Rectal smooth muscle tissue (tissue), 1 donor: Measurements from ENCODE around the gene EXPH5.
"Not testable (repeated sequence)": the region's sequence is repeated elsewhere in the genome, so short reads cannot be mapped to it uniquely, and the experiment has no call there.

ENCODE experiments used
- H3K27ac ChIP-seq: one replicate; pipeline ENCODE4 v1.7.0; 2013; ENCODE audit warnings: low read depth, low read length, inconsistent platforms
- H3K27me3 ChIP-seq: one replicate; pipeline ENCODE4 v1.7.0; 2013; ENCODE audit warnings: low read length; ENCODE audit not compliant: control insufficient read depth, insufficient read depth
- H3K36me3 ChIP-seq: one replicate; pipeline ENCODE4 v1.7.0; 2013; ENCODE audit warnings: low read length; ENCODE audit not compliant: control insufficient read depth, insufficient read depth
- H3K4me1 ChIP-seq: one replicate; pipeline ENCODE4 v1.7.0; 2013; ENCODE audit warnings: low read length; ENCODE audit not compliant: control insufficient read depth, insufficient read depth
- H3K4me3 ChIP-seq: one replicate; pipeline ENCODE4 v1.7.0; 2013; ENCODE audit warnings: low read length
- H3K9ac ChIP-seq: one replicate; pipeline ENCODE4 v1.7.0; 2013; ENCODE audit warnings: low read length

EXPH5 gene

DNA sequence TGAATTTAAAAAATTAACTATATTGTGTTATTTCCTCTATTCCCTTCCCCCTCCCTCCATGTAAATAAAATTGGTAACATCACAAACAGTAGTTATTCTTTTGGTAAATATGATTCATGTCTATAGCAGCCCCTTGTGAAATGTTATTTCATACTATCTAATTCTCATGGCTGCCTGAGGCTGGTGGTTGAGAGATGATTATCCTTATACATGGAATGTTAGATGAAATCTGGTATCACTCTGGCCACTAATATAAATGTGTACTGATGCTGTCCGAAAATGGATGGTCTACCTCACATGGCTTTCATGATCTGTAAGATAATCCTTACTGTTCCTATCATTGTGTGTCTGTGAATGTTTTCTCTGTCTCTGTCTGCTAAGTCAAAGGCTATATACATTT lies 25.0 kb upstream of the EXPH5 start:
- H3K9ac ChIP-seq: no peak overlapping the region
- no peaks in the 10 kb centered on the region for H3K27me3 ChIP-seq
- H3K4me1 ChIP-seq: no peaks in the 10 kb centered on the region
- H3K4me3 ChIP-seq: no peak overlapping the region
- no peak overlapping the region for H3K27ac ChIP-seq
- H3K36me3 ChIP-seq: no peaks in the 10 kb centered on the region

DNA sequence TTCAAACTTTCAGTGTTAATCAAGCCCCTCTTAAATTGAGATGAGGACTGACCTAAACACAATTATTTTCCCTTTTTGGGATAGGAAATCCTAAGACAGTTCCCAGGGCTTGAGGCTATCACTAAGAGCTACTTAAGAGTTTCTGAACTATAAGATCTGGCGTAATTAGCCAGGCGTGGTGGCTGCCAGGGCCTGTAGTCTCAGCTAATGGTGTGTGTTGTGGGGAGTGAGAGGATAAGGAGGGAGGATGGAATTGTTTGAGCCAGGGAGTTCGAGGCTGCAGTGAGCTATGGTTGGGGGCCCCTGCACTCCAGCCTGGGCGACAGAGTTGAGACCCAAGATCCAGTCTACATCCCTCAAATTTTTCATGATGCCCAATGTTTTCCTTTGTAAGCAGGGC lies 23.5 kb upstream of the EXPH5 start:
- H3K4me3 ChIP-seq: no peak overlapping the region
- H3K27me3 ChIP-seq: no peaks in the 10 kb centered on the region
- no peaks in the 10 kb centered on the region for H3K4me1 ChIP-seq
- no peak overlapping the region for H3K9ac ChIP-seq
- no peak overlapping the region for H3K27ac ChIP-seq
- no peaks in the 10 kb centered on the region for H3K36me3 ChIP-seq

DNA sequence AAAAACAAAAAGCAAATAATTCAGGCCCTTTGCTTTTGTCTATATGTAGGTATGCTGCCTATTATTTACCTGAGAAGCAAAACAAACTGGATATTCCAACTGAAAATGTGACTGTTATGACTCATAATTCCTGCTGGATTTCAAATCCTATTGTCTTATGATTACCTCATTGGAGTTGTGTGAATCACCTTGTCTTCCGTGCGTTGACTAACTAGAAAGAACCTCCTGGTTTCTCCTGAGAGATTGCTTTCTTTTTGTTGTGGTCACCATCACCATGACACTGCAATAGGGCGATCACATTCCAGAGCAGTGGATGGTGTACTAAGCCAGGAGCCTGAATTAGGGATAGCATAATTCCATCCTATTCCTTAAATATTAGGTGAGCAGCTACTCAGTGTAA lies 23.0 kb upstream of the EXPH5 start:
- Histone ChIP-seq H3K27ac (no peak overlapping the region), H3K4me1 (no peaks in the 10 kb centered on the region), H3K36me3 (no peaks in the 10 kb centered on the region), H3K4me3 (no peak overlapping the region), H3K27me3 (no peaks in the 10 kb centered on the region), H3K9ac (no peak overlapping the region)

DNA sequence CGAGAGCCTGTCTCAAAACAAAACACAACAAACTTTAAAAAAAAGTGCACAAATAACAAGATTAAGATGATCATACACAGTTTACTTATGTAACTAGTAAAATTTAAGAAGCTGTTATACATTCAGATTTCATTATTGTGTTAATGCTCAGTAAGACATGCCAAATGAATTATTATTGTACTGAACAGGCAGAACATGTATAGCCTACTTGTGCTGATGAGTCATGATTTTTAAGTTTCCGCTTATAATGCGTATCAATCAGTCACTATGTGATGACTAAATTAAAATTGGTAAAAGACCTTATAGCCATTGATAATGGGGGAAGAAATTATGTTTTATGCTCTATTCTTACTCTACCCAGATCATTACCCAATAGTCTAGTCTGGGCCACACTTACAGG lies 20.5 kb upstream of the EXPH5 start:
- Histone ChIP-seq H3K27ac (no peak overlapping the region), H3K4me1 (no peaks in the 10 kb centered on the region), H3K27me3 (no peaks in the 10 kb centered on the region)

DNA sequence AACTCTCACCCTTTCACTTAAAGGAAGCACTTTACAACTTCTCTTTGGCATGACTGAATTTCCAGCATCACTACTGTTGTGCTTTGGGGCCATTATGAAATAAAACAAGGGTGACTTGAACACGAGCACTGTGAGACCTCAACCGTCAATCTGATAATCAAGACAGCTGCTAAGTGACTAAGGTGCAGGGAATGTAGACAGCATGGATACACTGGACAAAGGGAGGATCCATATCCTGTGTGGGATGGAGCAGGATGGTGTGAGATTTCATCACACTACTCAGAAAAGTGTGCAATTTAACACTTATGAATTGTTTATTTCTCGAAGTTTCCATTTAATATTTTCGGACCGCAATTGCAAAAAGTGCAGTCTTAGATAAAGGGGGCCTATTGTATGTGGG lies 16.1 kb upstream of the EXPH5 start:
- H3K4me1 ChIP-seq: no peaks in the 10 kb centered on the region
- H3K9ac ChIP-seq: no peak overlapping the region
- no peak overlapping the region for H3K27ac ChIP-seq
- H3K27me3 ChIP-seq: no peaks in the 10 kb centered on the region
- H3K36me3 ChIP-seq: no peaks in the 10 kb centered on the region
- H3K4me3 ChIP-seq: no peak overlapping the region

More for the DNA sequence above, 20.5 kb upstream of the EXPH5 start:
- Histone ChIP-seq H3K9ac (no peak overlapping the region), H3K36me3 (no peaks in the 10 kb centered on the region), H3K4me3 (no peak overlapping the region)

DNA sequence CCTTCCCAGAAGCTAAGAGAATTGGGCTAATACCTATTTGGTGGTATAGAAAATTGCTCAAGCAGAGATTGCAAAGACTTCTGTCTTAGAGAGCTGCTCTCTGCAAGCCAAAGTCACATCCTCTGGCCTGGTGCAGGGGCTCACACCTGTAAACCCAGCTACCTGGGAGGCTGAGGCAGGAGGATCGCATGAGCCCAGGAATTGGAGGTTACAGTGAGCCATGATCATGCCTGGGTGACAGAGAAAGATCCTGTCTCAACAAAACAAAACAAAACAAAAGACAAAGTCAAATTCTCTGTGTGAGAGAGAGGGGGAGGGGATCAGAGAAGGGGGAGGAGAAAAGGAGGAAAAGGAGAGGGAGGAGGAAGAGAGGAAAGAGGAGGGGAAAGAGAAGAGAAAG lies 15.0 kb upstream of the EXPH5 start:
- Histone ChIP-seq H3K4me3 (no peak overlapping the region), H3K9ac (no peak overlapping the region), H3K27ac (no peak overlapping the region), H3K4me1 (no peaks in the 10 kb centered on the region), H3K27me3 (no peaks in the 10 kb centered on the region), H3K36me3 (no peaks in the 10 kb centered on the region)

DNA sequence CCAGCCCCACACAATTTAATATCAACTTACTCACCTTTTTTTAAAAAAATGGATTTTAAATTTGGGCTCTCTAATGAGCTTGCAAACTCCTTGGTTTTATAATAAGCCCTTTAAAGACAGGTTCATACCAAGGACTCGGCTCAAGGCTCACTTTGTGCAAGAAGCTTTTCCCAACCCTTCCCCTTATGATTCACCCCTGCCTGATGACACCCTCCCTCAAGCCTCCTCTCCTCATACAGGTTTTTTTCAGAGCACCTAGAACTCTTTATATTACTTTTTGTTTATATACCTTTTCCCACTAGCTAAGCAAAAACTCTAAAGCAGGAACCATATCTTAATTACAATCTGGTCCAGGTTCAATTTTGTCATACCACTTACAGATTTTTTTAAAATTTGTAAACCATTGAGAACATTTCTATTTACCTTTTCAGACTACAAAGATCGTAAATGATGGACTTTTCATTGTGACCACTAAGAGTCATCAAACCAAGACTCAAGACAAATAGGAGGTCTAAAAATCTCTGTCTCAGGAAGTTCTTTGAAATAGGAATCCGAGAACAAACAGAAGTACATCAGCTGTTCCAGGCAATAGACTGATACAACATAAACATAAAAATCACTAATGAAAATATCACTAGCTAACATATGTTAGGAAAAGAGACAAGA lies 13.1 kb upstream of the EXPH5 start:
- H3K9ac ChIP-seq: no peak overlapping the region
- no peaks in the 10 kb centered on the region for H3K27me3 ChIP-seq
- H3K4me3 ChIP-seq: no peak overlapping the region
- H3K27ac ChIP-seq: no peak overlapping the region
- no peaks in the 10 kb centered on the region for H3K36me3 ChIP-seq
- H3K4me1 ChIP-seq: no peaks in the 10 kb centered on the region

DNA sequence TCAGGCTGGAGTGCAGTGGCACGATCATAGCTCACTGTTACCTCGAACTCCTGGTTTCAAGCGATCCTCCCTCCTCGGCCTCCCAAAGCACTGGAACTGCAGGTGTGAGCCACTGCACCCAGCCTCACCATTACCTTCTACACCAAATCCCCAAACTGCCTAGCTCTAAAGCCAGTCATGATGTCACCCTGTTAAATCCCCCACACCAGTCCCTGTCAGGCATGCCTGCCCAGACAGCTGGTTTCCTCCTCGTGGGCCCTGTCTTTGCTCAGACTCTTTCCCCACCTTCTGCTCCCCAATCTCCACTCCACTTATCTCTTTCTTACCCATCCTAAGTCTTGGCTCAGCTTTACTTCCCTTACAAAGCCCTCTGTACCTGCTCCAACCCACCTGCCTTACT lies 12.5 kb upstream of the EXPH5 start:
- no peaks in the 10 kb centered on the region for H3K4me1 ChIP-seq
- no peak overlapping the region for H3K4me3 ChIP-seq
- H3K27ac ChIP-seq: no peak overlapping the region

DNA sequence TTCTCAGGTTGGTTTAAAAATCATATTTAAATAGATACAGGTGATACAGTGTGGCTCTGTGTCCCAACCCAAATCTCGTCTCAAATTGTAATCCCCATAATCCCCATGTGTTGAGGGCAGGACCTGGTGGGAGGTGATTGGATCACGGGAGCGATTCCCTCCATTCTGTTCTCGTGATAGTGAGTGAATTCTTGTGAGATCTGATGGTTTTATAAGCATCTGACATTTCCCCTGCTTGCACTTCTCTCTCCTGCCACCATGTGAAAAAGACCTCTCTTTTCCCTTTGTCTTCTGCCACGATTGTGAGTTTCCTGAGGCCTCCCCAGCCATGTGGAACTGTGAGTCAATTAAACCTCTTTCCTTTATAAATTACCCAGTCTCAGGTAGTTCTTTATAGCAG lies 9.2 kb upstream of the EXPH5 start:
- H3K27me3 ChIP-seq, H3K27ac ChIP-seq, H3K4me1 ChIP-seq, H3K4me3 ChIP-seq, H3K9ac ChIP-seq, H3K36me3 ChIP-seq: not testable (repeated sequence)

More for the DNA sequence above, 12.5 kb upstream of the EXPH5 start:
- Histone ChIP-seq H3K9ac (no peak overlapping the region), H3K36me3 (no peaks in the 10 kb centered on the region), H3K27me3 (no peaks in the 10 kb centered on the region)

DNA sequence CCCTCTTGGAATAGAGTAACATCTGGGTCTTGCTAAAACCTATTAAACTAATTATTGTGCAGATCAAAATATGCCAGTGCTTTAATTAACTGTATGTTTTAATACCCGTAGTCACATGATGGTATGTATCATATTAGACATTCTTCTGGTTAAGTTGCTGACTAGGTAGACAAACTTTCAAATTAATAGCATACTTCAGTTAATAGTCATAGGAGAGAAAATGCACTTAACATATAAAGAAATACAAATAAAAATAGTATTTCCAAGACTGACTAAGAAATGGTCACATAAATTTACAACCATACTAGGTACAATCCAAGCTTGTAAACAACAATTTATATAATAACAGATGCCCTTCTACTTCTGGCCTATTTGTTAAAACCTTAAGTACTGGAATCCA lies 7.6 kb upstream of the EXPH5 start:
- Histone ChIP-seq H3K9ac (no peak overlapping the region), H3K27ac (no peak overlapping the region), H3K27me3 (no peaks in the 10 kb centered on the region), H3K4me1 (no peaks in the 10 kb centered on the region), H3K4me3 (no peak overlapping the region), H3K36me3 (no peaks in the 10 kb centered on the region)

DNA sequence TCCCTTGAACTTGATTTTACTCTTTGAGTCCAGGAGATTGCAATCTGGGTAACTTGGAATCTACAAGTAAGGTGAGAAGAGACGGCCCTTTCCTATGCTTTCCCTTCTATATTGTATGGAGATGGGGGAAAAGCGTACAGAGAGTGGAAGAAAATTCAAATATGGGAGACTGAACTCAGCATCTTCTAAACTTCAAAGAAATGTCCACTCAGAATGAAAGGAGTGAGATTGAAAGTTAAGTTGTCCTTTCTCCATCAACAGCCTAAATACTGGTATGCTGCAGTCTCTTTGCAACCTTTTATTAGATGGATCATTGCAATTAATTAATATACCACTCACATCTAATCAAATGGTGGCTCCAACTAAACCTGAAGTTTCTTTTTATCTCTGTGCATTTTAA lies 6.4 kb upstream of the EXPH5 start:
- no peaks in the 10 kb centered on the region for H3K27me3 ChIP-seq
- no peak overlapping the region for H3K27ac ChIP-seq
- no peaks in the 10 kb centered on the region for H3K4me1 ChIP-seq
- no peaks in the 10 kb centered on the region for H3K36me3 ChIP-seq
- no peak overlapping the region for H3K9ac ChIP-seq
- no peak overlapping the region for H3K4me3 ChIP-seq

DNA sequence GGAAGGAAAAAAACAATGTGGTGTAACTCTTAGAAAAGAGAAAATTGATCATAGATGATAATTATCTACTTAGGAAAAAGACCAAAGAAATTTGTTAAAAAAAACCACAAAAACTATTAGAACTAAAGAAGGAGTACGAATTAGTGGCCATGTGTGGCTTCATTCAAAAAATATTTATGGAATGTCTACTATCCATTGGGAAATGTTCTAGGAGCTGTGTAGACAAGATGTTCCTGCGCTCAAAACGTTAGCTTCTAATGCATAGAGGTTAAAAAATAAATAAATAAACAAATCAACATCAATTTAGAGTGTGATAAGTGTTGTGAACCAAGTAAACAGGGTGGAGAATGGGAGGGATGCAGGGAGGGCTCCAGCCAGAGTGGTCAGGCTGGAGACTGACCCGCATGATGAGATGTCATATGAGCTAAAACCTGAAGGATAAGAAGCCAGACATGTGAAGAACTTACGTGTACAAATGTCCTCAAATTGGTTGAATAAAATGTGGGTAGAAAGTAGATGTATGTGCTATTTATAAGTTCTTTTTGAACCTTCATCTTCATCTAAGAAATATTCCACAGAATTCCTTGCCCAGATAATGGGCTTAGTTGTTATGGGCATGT lies 4.3 kb upstream of the EXPH5 start:
- no peak overlapping the region for H3K27ac ChIP-seq
- H3K4me3 ChIP-seq: no peak overlapping the region
- no peaks in the 10 kb centered on the region for H3K4me1 ChIP-seq
- H3K9ac ChIP-seq: no peak overlapping the region
- no peaks in the 10 kb centered on the region for H3K36me3 ChIP-seq
- no peaks in the 10 kb centered on the region for H3K27me3 ChIP-seq

DNA sequence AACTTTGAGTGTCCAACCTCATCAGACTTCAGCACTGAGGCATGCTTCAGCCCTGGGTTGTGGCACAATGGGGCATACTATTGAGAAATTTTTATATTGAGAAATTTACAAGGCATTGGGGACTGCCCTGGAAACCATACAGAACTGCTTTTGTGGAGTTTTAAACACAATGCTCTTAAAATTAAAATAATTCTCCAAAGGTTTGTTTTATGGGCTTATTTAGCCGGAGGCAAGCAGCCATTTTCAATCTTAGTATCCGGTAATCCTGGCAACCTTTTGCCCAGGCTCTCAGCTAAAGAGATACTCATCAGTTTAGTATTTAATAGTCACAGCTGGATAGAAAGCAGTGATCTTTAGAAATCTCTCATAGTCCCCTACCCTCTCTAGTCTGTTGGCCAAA lies 3.1 kb upstream of the EXPH5 start:
- H3K27me3 ChIP-seq: no peaks in the 10 kb centered on the region
- no peak overlapping the region for H3K4me3 ChIP-seq
- no peaks in the 10 kb centered on the region for H3K36me3 ChIP-seq
- H3K27ac ChIP-seq: no peak overlapping the region
- no peak overlapping the region for H3K9ac ChIP-seq
- no peaks in the 10 kb centered on the region for H3K4me1 ChIP-seq
